SK-N-SH treated with all-trans-retinoic acid at 6 μM for 48 hours (cell line): ENCODE results near the gene ONECUT3.
A peak's percentile ranks its signal among the peaks of the same experiment; 100 is the strongest.

Experiments
- ATAC-seq: fragments of 200-7000 bp; cut with Tn5 transposase; 3 replicates; pipeline ENCODE4 v1.9.1; 2020; ENCODE audit warnings: mild to moderate bottlenecking, moderate library complexity
- ARNTL ChIP-seq: fragments of 450-650 bp; formaldehyde crosslinking; IDR thresholded peaks from 2 replicates; pipeline ENCODE4 v1.5.0; 2020; ENCODE audit warnings: low read depth, mild to moderate bottlenecking, moderate library complexity, borderline replicate concordance
- BACH2 ChIP-seq: fragments of 250-450 bp; sonication (Bioruptor Pico); IDR thresholded peaks from 2 replicates; pipeline ENCODE4 v1.9.0; 2021; ENCODE audit warnings: mild to moderate bottlenecking, borderline replicate concordance
- CSDC2 ChIP-seq: fragments of 250-450 bp; sonication (Bioruptor Pico); IDR thresholded peaks from 2 replicates; pipeline ENCODE4 v1.5.0; 2020; ENCODE audit warnings: mild to moderate bottlenecking, moderate library complexity
- ESRRG ChIP-seq: fragments of 250-450 bp; sonication (Bioruptor Pico); IDR thresholded peaks from 2 replicates; pipeline ENCODE4 v1.6.1; 2021; ENCODE audit warnings: mild to moderate bottlenecking
- GLIS3 ChIP-seq: fragments of 250-450 bp; sonication (Bioruptor Pico); IDR thresholded peaks from 2 replicates; pipeline ENCODE4 v1.5.0; 2020; ENCODE audit warnings: mild to moderate bottlenecking, moderate library complexity
- ISL1 ChIP-seq: fragments of 250-450 bp; sonication (Bioruptor Pico); IDR thresholded peaks from 2 replicates; pipeline ENCODE4 v2.1.2; 2022; ENCODE audit warnings: mild to moderate bottlenecking, moderate library complexity
- OSR1 ChIP-seq: fragments of 250-450 bp; sonication (Bioruptor Pico); IDR thresholded peaks from 2 replicates; pipeline ENCODE4 v1.8.0; 2022; ENCODE audit warnings: moderate library complexity, mild to moderate bottlenecking, inconsistent platforms
- PPARA ChIP-seq: fragments of 250-450 bp; sonication (Bioruptor Pico); IDR thresholded peaks from 2 replicates; pipeline ENCODE4 v1.5.0; 2020; ENCODE audit warnings: mild to moderate bottlenecking, borderline replicate concordance
- RARB ChIP-seq: fragments of 250-450 bp; sonication (Bioruptor Pico); IDR thresholded peaks from 2 replicates; pipeline ENCODE4 v1.8.0; 2021; ENCODE audit warnings: mild to moderate bottlenecking, moderate library complexity
- SNAI2 ChIP-seq: fragments of 250-450 bp; sonication (Bioruptor Pico); IDR thresholded peaks from 2 replicates; pipeline ENCODE4 v1.5.0; 2020; ENCODE audit warnings: mild to moderate bottlenecking, moderate library complexity
- TCF4 ChIP-seq: fragments of 250-450 bp; sonication (Bioruptor Pico); IDR thresholded peaks from 2 replicates; pipeline ENCODE4 v1.8.0; 2021; ENCODE audit warnings: mild to moderate bottlenecking, moderate library complexity, borderline replicate concordance
- ZC3H10 ChIP-seq: fragments of 250-450 bp; sonication (Bioruptor Pico); IDR thresholded peaks from 2 replicates; pipeline ENCODE4 v1.5.1; 2021; ENCODE audit warnings: mild to moderate bottlenecking, moderate library complexity
- ZFP3 ChIP-seq: fragments of 250-450 bp; sonication (Bioruptor Pico); IDR thresholded peaks from 2 replicates; pipeline ENCODE4 v1.5.0; 2020; ENCODE audit warnings: mild to moderate bottlenecking, moderate library complexity
- ZFP30 ChIP-seq: fragments of 450-650 bp; formaldehyde crosslinking; IDR thresholded peaks from 2 replicates; pipeline ENCODE4 v1.5.0; 2022; ENCODE audit warnings: mild to moderate bottlenecking, moderate library complexity
- ZNF70 ChIP-seq: fragments of 450-650 bp; formaldehyde crosslinking; IDR thresholded peaks from 2 replicates; pipeline ENCODE4 v1.5.0; 2020; ENCODE audit warnings: mild to moderate bottlenecking, moderate library complexity
- ZNF8 ChIP-seq: fragments of 450-650 bp; formaldehyde crosslinking; IDR thresholded peaks from 2 replicates; pipeline ENCODE4 v1.5.0; 2020; ENCODE audit warnings: mild to moderate bottlenecking, moderate library complexity
- TF ChIP-seq, protein P1 (sequence below): fragments of 250-450 bp; sonication (Bioruptor Pico); IDR thresholded peaks from 2 replicates; pipeline ENCODE4 v1.5.1; 2021; ENCODE audit warnings: mild to moderate bottlenecking, moderate library complexity
- TF ChIP-seq, protein P2 (sequence below): fragments of 250-450 bp; sonication (Bioruptor Pico); IDR thresholded peaks from 2 replicates; pipeline ENCODE4 v1.8.0; 2021; ENCODE audit warnings: low read depth, mild to moderate bottlenecking, moderate library complexity, borderline replicate concordance
- TF ChIP-seq, protein P3 (sequence below): fragments of 250-450 bp; sonication (Bioruptor Pico); IDR thresholded peaks from 2 replicates; pipeline ENCODE4 v1.8.0; 2020; ENCODE audit warnings: mild to moderate bottlenecking, moderate library complexity, borderline replicate concordance
- TF ChIP-seq, protein P4 (sequence below): fragments of 250-450 bp; sonication (Bioruptor Pico); IDR thresholded peaks from 2 replicates; pipeline ENCODE4 v1.5.0; 2020; ENCODE audit warnings: mild to moderate bottlenecking, moderate library complexity
- TF ChIP-seq, protein P5 (sequence below): fragments of 250-450 bp; sonication (Bioruptor Pico); IDR thresholded peaks from 2 replicates; pipeline ENCODE4 v1.5.1; 2020; ENCODE audit warnings: low read depth, mild to moderate bottlenecking, moderate library complexity

The ONECUT3 gene

DNA sequence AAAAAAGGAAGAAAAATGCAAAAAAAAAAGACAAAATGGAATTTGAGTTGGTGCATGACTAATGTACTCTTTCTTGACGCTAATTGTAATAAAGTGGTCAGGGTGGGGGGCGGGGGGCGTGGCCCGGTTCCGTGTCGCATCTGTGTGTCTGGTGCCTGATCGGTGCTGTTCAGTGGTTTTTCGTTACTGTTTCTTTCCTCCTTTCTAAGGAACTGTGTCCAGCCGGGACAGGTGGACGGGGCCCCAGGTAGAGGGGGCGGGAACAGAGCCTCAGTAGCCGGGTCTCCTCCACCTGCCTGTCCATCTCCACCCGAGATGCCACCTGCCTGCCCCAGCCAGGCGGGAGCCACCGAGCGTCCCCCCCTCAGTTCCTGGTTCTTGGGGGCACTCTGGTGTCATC lies 26.3 kb downstream of the ONECUT3 start (continued):
- TF ChIP-seq, protein P1, sequence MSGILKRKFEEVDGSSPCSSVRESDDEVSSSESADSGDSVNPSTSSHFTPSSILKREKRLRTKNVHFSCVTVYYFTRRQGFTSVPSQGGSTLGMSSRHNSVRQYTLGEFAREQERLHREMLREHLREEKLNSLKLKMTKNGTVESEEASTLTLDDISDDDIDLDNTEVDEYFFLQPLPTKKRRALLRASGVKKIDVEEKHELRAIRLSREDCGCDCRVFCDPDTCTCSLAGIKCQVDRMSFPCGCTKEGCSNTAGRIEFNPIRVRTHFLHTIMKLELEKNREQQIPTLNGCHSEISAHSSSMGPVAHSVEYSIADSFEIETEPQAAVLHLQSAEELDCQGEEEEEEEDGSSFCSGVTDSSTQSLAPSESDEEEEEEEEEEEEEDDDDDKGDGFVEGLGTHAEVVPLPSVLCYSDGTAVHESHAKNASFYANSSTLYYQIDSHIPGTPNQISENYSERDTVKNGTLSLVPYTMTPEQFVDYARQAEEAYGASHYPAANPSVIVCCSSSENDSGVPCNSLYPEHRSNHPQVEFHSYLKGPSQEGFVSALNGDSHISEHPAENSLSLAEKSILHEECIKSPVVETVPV (CRISPR knock-in tag): no peak

DNA sequence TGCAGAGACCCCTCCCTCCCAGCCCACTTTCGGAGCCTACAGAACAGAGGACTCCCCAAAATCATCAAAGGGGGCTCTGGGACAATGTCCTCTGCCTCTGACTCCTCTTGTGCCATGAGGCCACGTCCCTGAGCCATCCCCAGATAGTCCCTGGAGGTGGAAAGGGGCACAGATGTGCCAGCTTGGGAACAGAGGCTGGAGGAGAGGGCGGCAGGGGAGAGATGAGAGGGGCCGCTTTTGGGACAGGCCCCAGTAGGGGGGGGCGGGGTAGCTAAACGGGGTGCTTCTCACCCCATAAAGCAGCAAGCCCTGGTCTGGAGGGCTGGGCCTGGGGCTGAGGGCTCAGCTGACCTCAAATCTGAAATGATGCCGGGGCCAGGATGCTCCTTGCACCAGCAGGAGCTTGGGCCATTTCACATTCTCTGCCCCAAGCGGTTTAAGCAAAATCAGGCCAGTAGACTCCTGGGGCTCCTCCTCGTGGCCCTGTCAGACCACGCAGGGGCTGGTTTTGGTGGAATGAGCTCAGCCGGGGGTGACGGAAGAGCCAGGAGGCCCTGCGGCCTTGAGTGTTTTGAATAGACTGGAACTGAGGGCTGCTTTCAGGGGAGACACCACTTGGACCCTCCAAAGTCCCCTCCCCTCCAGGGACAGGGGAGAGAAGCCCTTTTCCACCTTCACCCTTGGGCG lies 27.1 kb downstream of the ONECUT3 start:
- peak; percentile 62 for ATAC-seq
- TF ChIP-seq CSDC2 (CRISPR knock-in tag) (no peak), BACH2 (CRISPR knock-in tag) (no peak), SNAI2 (no peak), GLIS3 (CRISPR knock-in tag) (no peak), ZNF70 (CRISPR knock-in tag) (no peak), PPARA (no peak), ZNF8 (CRISPR knock-in tag) (no peak), RARB (CRISPR knock-in tag) (no peak), ARNTL (CRISPR knock-in tag) (no peak)
- TF ChIP-seq, protein P2, sequence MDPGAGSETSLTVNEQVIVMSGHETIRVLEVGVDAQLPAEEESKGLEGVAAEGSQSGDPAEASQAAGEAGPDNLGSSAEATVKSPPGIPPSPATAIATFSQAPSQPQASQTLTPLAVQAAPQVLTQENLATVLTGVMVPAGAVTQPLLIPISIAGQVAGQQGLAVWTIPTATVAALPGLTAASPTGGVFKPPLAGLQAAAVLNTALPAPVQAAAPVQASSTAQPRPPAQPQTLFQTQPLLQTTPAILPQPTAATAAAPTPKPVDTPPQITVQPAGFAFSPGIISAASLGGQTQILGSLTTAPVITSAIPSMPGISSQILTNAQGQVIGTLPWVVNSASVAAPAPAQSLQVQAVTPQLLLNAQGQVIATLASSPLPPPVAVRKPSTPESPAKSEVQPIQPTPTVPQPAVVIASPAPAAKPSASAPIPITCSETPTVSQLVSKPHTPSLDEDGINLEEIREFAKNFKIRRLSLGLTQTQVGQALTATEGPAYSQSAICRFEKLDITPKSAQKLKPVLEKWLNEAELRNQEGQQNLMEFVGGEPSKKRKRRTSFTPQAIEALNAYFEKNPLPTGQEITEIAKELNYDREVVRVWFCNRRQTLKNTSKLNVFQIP (CRISPR knock-in tag): no peak
- TF ChIP-seq, protein P1 (CRISPR knock-in tag): no peak
- TF ChIP-seq, all 23 proteins: peak for 0

DNA sequence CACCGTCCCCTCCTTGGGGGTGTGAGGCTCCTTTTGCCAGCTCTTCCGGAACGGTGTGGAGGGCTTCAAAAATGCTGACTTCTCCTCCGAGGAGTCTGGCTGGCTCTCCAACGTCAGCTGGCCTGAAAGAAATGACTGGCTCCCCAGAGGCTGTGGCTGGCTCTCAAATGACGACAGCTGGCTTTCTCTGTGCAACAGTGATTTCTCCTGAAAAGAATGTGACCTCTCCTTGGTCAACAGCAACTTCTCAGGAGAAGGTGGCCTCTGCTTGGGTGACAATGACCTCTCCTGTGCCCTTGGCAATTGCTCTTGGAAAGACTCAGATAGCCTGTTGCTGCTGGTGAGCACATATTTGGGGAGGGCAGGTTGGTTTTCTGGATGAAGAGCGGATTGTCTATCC lies 29.2 kb downstream of the ONECUT3 start:
- TF ChIP-seq, protein P3, sequence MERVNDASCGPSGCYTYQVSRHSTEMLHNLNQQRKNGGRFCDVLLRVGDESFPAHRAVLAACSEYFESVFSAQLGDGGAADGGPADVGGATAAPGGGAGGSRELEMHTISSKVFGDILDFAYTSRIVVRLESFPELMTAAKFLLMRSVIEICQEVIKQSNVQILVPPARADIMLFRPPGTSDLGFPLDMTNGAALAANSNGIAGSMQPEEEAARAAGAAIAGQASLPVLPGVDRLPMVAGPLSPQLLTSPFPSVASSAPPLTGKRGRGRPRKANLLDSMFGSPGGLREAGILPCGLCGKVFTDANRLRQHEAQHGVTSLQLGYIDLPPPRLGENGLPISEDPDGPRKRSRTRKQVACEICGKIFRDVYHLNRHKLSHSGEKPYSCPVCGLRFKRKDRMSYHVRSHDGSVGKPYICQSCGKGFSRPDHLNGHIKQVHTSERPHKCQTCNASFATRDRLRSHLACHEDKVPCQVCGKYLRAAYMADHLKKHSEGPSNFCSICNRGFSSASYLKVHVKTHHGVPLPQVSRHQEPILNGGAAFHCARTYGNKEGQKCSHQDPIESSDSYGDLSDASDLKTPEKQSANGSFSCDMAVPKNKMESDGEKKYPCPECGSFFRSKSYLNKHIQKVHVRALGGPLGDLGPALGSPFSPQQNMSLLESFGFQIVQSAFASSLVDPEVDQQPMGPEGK (CRISPR knock-in tag): no peak
- no peak for TF ChIP-seq ESRRG (CRISPR knock-in tag)
- TF ChIP-seq ISL1: no peak
- no peak for TF ChIP-seq CSDC2 (CRISPR knock-in tag)
- TF ChIP-seq ZFP3 (CRISPR knock-in tag): no peak
- TF ChIP-seq BACH2 (CRISPR knock-in tag): no peak
- no peak for TF ChIP-seq ARNTL (CRISPR knock-in tag)
- no peak for TF ChIP-seq OSR1
- TF ChIP-seq RARB (CRISPR knock-in tag): no peak
- TF ChIP-seq, protein P2 (CRISPR knock-in tag): no peak
- TF ChIP-seq ZC3H10 (CRISPR knock-in tag): no peak
- TF ChIP-seq, protein P4, sequence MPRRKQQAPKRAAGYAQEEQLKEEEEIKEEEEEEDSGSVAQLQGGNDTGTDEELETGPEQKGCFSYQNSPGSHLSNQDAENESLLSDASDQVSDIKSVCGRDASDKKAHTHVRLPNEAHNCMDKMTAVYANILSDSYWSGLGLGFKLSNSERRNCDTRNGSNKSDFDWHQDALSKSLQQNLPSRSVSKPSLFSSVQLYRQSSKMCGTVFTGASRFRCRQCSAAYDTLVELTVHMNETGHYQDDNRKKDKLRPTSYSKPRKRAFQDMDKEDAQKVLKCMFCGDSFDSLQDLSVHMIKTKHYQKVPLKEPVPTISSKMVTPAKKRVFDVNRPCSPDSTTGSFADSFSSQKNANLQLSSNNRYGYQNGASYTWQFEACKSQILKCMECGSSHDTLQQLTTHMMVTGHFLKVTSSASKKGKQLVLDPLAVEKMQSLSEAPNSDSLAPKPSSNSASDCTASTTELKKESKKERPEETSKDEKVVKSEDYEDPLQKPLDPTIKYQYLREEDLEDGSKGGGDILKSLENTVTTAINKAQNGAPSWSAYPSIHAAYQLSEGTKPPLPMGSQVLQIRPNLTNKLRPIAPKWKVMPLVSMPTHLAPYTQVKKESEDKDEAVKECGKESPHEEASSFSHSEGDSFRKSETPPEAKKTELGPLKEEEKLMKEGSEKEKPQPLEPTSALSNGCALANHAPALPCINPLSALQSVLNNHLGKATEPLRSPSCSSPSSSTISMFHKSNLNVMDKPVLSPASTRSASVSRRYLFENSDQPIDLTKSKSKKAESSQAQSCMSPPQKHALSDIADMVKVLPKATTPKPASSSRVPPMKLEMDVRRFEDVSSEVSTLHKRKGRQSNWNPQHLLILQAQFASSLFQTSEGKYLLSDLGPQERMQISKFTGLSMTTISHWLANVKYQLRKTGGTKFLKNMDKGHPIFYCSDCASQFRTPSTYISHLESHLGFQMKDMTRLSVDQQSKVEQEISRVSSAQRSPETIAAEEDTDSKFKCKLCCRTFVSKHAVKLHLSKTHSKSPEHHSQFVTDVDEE (CRISPR knock-in tag): no peak
- TF ChIP-seq GLIS3 (CRISPR knock-in tag): no peak
- TF ChIP-seq TCF4: no peak
- TF ChIP-seq SNAI2: no peak
- TF ChIP-seq ZFP30 (CRISPR knock-in tag): no peak
- no peak for TF ChIP-seq PPARA
- TF ChIP-seq ZNF8 (CRISPR knock-in tag): no peak
- TF ChIP-seq, protein P5, sequence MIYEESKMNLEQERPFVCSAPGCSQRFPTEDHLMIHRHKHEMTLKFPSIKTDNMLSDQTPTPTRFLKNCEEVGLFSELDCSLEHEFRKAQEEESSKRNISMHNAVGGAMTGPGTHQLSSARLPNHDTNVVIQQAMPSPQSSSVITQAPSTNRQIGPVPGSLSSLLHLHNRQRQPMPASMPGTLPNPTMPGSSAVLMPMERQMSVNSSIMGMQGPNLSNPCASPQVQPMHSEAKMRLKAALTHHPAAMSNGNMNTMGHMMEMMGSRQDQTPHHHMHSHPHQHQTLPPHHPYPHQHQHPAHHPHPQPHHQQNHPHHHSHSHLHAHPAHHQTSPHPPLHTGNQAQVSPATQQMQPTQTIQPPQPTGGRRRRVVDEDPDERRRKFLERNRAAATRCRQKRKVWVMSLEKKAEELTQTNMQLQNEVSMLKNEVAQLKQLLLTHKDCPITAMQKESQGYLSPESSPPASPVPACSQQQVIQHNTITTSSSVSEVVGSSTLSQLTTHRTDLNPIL (CRISPR knock-in tag): no peak
- TF ChIP-seq ZNF70 (CRISPR knock-in tag): no peak
- ATAC-seq: no peak
